GM12864 (cell line): ENCODE measurements around the gene RAI1.

ENCODE experiments used
- DNase-seq: peaks from one replicate; pipeline ENCODE4 v3.0.0-alpha.2; 2011; ENCODE audit warnings: low read depth
- H3K4me3 ChIP-seq: 2 replicates; pipeline ENCODE4 v1.5.1; 2011; ENCODE audit warnings: mild to moderate bottlenecking, low read depth, low read length, control low read depth
- TF ChIP-seq, protein P1 (sequence below): IDR thresholded peaks from 2 replicates; pipeline ENCODE4 v1.5.1; 2011; ENCODE audit warnings: low read depth, mild to moderate bottlenecking, moderate library complexity, low read length, control low read depth, inconsistent platforms; ENCODE audit errors: missing control alignments

Gene RAI1

DNA sequence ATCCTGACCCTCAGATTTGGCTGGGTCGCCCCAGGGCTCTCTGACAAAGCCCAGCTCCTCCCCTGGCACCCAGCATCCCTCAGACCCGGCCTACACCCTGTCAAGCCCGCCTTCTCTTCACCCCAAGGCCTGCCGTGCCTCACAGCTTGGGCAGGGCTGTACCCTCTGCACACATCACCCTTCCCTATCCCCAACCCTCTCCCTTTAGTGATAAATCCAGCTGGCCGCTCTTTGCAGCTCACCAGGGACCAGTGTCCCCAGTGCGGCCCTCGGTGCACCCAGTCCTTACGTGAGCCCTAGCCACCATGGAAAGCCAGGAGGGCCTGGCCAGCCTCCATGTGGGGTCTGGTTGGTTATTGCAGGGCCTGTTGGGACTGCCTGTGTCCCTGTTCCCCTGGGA is 74.5 kb downstream of the RAI1 start:
- H3K4me3 ChIP-seq = no peak overlapping the region
- TF ChIP-seq, protein P1, sequence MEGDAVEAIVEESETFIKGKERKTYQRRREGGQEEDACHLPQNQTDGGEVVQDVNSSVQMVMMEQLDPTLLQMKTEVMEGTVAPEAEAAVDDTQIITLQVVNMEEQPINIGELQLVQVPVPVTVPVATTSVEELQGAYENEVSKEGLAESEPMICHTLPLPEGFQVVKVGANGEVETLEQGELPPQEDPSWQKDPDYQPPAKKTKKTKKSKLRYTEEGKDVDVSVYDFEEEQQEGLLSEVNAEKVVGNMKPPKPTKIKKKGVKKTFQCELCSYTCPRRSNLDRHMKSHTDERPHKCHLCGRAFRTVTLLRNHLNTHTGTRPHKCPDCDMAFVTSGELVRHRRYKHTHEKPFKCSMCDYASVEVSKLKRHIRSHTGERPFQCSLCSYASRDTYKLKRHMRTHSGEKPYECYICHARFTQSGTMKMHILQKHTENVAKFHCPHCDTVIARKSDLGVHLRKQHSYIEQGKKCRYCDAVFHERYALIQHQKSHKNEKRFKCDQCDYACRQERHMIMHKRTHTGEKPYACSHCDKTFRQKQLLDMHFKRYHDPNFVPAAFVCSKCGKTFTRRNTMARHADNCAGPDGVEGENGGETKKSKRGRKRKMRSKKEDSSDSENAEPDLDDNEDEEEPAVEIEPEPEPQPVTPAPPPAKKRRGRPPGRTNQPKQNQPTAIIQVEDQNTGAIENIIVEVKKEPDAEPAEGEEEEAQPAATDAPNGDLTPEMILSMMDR = no peak
- DNase-seq = no peak

DNA sequence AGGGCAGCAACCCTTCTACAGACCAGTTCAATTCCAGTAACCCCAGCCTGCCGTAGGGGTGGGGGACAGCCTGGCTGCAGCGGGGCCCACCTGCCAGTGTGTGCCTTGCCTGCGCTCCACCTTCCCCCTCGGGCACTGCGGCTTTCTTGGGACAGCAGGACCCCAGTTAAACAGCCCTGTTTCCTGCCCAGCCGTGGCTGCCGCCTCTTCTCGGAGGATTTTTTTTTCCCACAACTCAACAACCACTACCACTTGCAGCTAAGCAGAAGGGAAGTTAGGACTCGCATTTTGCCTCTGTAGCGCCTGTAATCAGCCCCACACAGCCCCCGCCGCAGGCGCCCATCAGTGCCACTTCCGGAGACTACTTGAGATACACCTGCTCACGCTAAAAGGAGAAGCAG is 76.1 kb downstream of the RAI1 start:
- TF ChIP-seq, protein P1 = no peak
- no peak overlapping the region for H3K4me3 ChIP-seq
- DNase-seq = no peak

DNA sequence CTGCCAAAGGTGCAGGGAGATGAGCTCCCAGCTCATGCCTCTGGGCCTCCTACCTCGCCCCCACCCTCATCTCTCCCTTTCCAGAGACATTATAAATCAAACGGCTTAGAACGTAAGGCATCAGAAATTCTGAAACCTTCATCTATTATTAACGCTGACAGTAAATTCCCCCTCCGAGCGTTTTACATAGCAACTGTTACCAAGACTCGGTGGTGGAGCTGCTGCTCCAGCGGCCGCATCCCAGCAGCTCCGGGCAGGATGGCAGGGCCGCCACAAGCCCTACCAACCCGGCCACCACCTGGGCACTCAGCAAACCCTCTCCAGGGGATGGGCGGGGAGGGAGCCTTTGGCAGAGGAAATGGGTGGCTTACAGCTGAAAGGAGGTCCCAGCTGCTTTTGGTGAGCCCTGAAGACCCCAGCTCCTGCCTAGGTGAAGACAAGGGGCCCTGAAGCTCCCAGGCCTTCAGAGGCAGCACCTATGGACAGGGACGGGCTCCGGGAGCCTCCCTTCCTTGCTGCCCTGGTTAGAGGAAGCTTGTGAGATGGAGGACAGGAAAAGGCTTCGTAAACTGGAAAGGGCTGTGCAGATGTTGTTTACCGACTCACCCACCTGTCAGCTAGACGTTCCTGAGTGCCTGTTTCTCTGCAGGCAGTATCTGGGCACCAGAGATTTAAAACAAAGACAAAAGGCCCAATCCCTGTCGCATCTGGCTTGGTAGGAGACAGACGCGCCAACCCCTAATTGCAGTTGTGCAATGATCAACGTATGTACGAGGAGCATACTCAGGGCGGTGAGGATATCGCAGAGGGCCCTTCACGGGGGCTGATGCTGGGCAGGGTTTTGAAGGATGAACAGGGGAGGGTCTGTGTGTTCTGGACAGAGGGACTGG is 76.9 kb downstream of the RAI1 start:
- H3K4me3 ChIP-seq = no peak overlapping the region
- DNase-seq = no peak
- TF ChIP-seq, protein P1 = no peak

DNA sequence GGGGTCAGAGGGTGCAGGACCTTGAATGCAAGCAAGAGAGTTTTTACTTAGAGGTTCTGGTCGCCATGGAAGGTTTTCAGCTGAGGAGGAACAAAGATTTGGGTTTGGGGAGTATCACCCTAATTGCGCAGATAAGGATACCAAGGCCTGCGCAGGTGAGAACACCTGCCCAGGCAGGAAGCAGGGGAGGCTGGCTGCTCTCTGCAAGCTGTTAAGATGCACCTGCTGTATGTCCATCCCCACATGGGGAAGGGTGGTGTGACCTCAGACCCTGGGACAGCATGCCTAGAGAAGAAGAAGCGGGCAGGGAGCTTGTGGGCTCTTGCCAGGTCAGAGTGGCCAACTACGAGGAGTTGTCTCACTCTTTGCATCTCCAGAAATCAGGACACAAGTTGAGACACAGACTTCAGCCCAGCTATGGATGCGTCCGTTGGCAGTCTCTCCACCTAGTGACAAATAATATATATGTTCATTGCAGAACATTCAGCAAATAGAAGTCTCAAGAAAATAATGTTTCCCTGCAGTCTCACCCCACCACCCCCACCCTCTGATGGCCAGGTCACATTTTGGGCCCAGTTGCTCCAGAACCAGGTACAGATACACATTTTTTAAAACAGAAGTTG is 77.8 kb downstream of the RAI1 start:
- TF ChIP-seq, protein P1 = no peak
- no peak overlapping the region for H3K4me3 ChIP-seq
- DNase-seq = no peak

DNA sequence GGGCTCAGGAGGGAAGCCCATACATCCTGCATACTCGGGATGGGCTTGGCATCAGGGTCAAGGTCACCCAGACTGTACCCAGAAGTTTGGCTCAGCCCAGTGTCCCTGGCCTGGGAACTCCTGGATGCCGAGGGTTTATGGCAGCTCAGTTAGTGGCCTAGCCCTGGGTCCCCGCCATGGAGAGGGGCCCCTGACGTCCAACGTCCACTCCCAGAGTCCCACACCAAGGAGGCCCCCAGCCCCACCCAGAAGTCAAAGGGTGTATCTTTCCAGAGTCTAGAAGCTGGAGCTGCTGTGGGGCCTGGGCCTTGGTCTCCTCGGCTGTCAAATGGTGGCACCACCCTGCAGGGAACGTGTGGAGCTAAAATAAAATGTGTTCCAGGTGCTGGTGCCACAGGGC is 79.1 kb downstream of the RAI1 start:
- TF ChIP-seq, protein P1 = no peak
- no peak for DNase-seq
- no peak overlapping the region for H3K4me3 ChIP-seq

DNA sequence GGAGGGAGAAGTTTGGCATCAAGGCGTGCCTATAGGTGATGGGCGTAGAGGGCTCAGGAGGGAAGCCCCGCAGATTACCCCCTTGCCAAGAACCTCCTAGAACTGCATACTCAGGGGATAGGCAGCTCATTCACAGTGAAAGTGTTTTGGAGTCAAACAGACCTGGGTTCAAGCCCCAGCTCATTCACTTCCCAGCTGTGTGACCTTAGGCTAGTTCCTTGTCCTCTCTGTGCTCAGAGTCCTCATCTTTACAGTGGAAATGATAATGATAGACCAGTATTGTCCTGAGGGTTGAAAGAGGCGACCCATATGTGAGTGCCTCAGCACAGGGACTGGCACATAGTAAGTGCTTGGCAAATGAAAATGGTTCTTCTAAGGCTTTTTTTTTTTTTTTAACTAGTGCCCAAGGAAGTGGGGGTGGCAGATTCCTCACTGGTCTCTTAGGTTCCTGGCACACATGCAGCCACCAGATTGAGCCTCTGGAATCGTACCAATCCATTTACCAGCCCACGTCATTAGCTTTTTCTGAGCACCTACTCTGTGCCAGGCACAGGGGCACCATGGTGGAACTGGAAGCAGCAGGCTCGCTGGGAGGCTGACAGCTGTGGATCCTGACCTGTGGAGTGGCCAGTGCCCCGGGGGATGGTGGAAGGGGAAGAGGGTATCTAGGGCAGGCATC is 79.8 kb downstream of the RAI1 start:
- TF ChIP-seq, protein P1 = no peak

More for the DNA sequence above, 79.8 kb downstream of the RAI1 start:
- DNase-seq = no peak
- H3K4me3 ChIP-seq = no peak overlapping the region
